B cell (primary cell): Measurements from ENCODE around the gene ZNF516. TPM values are rescaled to one million over a fixed set of nuclear protein-coding genes. Genes with fewer than 3 reads are reported as not detected.

Source experiments
- ATAC-seq: fragments of 200-7000 bp; cut with Tn5 transposase; one replicate; pipeline ENCODE4 v1.10.0; 2021; ENCODE audit warnings: low read depth, mild to moderate bottlenecking, moderate number of reproducible peaks, moderate library complexity
- CTCF ChIA-PET: fragments of 350-600 bp; sonication (Branson Sonifier 250); formaldehyde crosslinking; loops from one replicate; lab custom pipeline; 2021; ENCODE audit warnings: antibody characterized with exemption, inconsistent platforms; lab: Charles Lee
- POLR2A ChIA-PET: fragments of 350-600 bp; sonication (Branson Sonifier 250); formaldehyde crosslinking; loops from one replicate; lab custom pipeline; 2021; ENCODE audit warnings: antibody characterized with exemption; lab: Charles Lee
- DNase-seq: peaks from one replicate; pipeline ENCODE4 v3.0.0; 2013
- H2AFZ ChIP-seq: 2 replicates; pipeline ENCODE4 v1.6.1; 2012; ENCODE audit warnings: mild to moderate bottlenecking, low read depth, low read length; ENCODE audit not compliant: insufficient read depth, poor library complexity, severe bottlenecking
- H3K27ac ChIP-seq, 2 donors: 1 replicate in 1 of 2; 2 replicates in 1 of 2; pipeline ENCODE4 v1.5.1; 2012 to 2013; ENCODE audit warnings: low read length in 2 of 2, mild to moderate bottlenecking in 2 of 2, moderate library complexity in 1 of 2
- H3K27me3 ChIP-seq, 4 experiments: fragments of 200-600 bp in 1 of 4; sonication (generic) in 1 of 4; replicated peaks in 1 of 4; 1 replicate in 2 of 4; 2 replicates in 2 of 4; pipeline versions ENCODE4 v1.6.1 to v1.7.0; 2013 to 2016; ENCODE audit warnings: low read length in 3 of 4, mild to moderate bottlenecking in 2 of 4, mixed read lengths in 1 of 4, moderate library complexity in 1 of 4; ENCODE audit not compliant: insufficient read depth in 4 of 4, control insufficient read depth in 3 of 4; ENCODE audit errors: control extremely low read depth in 1 of 4
- H3K36me3 ChIP-seq, 2 experiments: replicated peaks in 1 of 2; 1 replicate in 1 of 2; 2 replicates in 1 of 2; pipeline versions ENCODE4 v1.6.1 to v1.7.1; 2013; ENCODE audit warnings: low read length in 1 of 2; ENCODE audit not compliant: insufficient read depth in 2 of 2, control insufficient read depth in 1 of 2; ENCODE audit errors: control extremely low read depth in 1 of 2, extremely low read depth in 1 of 2
- H3K4me1 ChIP-seq, 2 donors: fragments of 200-600 bp in 1 of 2; sonication (generic) in 1 of 2; 1 replicate in 1 of 2; 2 replicates in 1 of 2; pipeline versions ENCODE4 v1.5.1 to v1.6.1; 2013 to 2017; ENCODE audit warnings: low read length in 2 of 2; ENCODE audit not compliant: control insufficient read depth in 2 of 2, insufficient read depth in 2 of 2
- H3K4me2 ChIP-seq: replicated peaks from 2 replicates; pipeline ENCODE3; 2012; ENCODE audit warnings: mild to moderate bottlenecking, low read depth, low read length; ENCODE audit not compliant: poor library complexity, severe bottlenecking
- H3K4me3 ChIP-seq, 5 experiments: fragments of 200-600 bp in 1 of 5; sonication (generic) in 1 of 5; 1 replicate in 3 of 5; 2 replicates in 2 of 5; pipeline versions ENCODE4 v1.5.1 to v1.7.0; 2011 to 2016; ENCODE audit warnings: low read length in 4 of 5, mild to moderate bottlenecking in 4 of 5, low read depth in 2 of 5, control low read depth in 1 of 5, moderate library complexity in 1 of 5; ENCODE audit not compliant: insufficient read depth in 1 of 5; ENCODE audit errors: control extremely low read depth in 1 of 5, extremely low read depth in 1 of 5
- H3K79me2 ChIP-seq: fragments of 200-600 bp; sonication (generic); one replicate; pipeline ENCODE4 v1.6.0; 2016; ENCODE audit warnings: low read length; ENCODE audit not compliant: control insufficient read depth, insufficient read depth
- H3K9ac ChIP-seq: fragments of 200-600 bp; sonication (generic); 2 replicates; pipeline ENCODE4 v1.6.1; 2017; ENCODE audit warnings: mild to moderate bottlenecking, low read length, moderate library complexity
- H3K9me3 ChIP-seq, 3 donors: one replicate each; pipeline versions ENCODE4 v1.6.1 to v1.7.1; 2013; ENCODE audit warnings: low read length in 2 of 3; ENCODE audit not compliant: control insufficient read depth in 2 of 3, insufficient read depth in 1 of 3; ENCODE audit errors: control extremely low read depth in 1 of 3
- H4K20me1 ChIP-seq: 2 replicates; pipeline ENCODE4 v1.6.0; 2012; ENCODE audit warnings: mild to moderate bottlenecking, low read length; ENCODE audit not compliant: insufficient read depth, control insufficient read depth, poor library complexity, severe bottlenecking
- H3K27ac Mint-ChIP-seq: one replicate; pipeline ENCODE4 v1.8.0; 2021; ENCODE audit warnings: mixed read lengths
- H3K27me3 Mint-ChIP-seq: one replicate; pipeline ENCODE4 v1.8.0; 2021; ENCODE audit warnings: mixed read lengths
- H3K4me1 Mint-ChIP-seq: one replicate; pipeline ENCODE4 v1.8.0; 2021; ENCODE audit warnings: mixed read lengths
- H3K4me3 Mint-ChIP-seq: one replicate; pipeline ENCODE4 v1.8.0; 2021; ENCODE audit warnings: mixed read lengths
- H3K9me3 Mint-ChIP-seq: one replicate; pipeline ENCODE4 v1.8.0; 2022; ENCODE audit warnings: mixed read lengths; ENCODE audit not compliant: insufficient read depth
- CTCF ChIP-seq: fragments of 200-600 bp; IDR thresholded peaks from one replicate; pipeline ENCODE4 v1.8.0; 2022; ENCODE audit warnings: antibody characterized with exemption, mild to moderate bottlenecking
- EZH2 ChIP-seq: IDR thresholded peaks from 2 replicates; pipeline ENCODE4 v1.6.1; 2012; ENCODE audit warnings: borderline replicate concordance, low read depth, mild to moderate bottlenecking, moderate library complexity, low read length; ENCODE audit not compliant: insufficient read depth, poor library complexity, severe bottlenecking
- WGBS: methylation state at CpG from one replicate; pipeline ENCODE4 v1.1.5; 2013; ENCODE audit warnings: missing lambda C conversion rate; ENCODE audit not compliant: insufficient coverage; 5-methylcytosine and 5-hydroxymethylcytosine counted together
- intact Hi-C: fragments of 100-400 bp; cut with micrococcal nuclease; formaldehyde crosslinking; loops from one replicate; pipeline ENCODE4 v1.10.0; 2022
- polyA plus RNA-seq: library from polyadenylated mRNA; depleted of rRNA; stranded (reverse); fragments of >200 nt; gene quantifications from 2 replicates; pipeline ENCODE4 v1.2.3, GENCODE V29; 2012
- total RNA-seq, 2 donors: library from RNA; stranded (reverse); fragments of 120-200 nt in 1 of 2; gene quantifications; 1 replicate in 1 of 2; 2 replicates in 1 of 2; pipeline versions ENCODE4 v1.2.3 to v1.2.4, GENCODE V29; 2013 to 2022

Gene ZNF516
- total and polyA plus RNA-seq, 2 donors (not counting 1 experiment from before 2014, with no cell fraction given), result 6.7 to 27.1 TPM

GRCh38 chr18:76412818-76413565 lies 82.0 kb downstream of the ZNF516 start:
- H3K27me3 Mint-ChIP-seq, result no peaks in the 10 kb centered on the region
- DNase-seq (no peak), ATAC-seq (no peak)
- H3K4me1 Mint-ChIP-seq, result peaks cover 6% of the 10 kb centered on the region
- Histone ChIP-seq H3K79me2 (peaks cover 34% of the 10 kb centered on the region), H3K36me3 (no peaks in the 10 kb centered on the region), H3K9me3 (peaks cover 0 to 5% (median 0%) of the 10 kb centered on the region in 3 donors), H3K9ac (no peak overlapping the region), H3K4me3 (no peak overlapping the region), H3K27me3 (no peaks in the 10 kb centered on the region), H3K27ac (no peak overlapping the region), H4K20me1 (peaks cover 13% of the 10 kb centered on the region), H3K4me2 (no peak overlapping the region), H2AFZ (no peak overlapping the region), H3K4me1 (no peaks in the 10 kb centered on the region)
- intact Hi-C loops, result no loop called here
- H3K4me3 Mint-ChIP-seq, result no peak overlapping the region
- ChIA-PET CTCF (interaction anchor here (1.0 kb wide), 1 partner anchor 14 kb away, joined by 4 read pairs; no protein-coding TSS in a partner anchor), POLR2A (no interaction called here)
- WGBS, result 96% methylated on average over 7 of the region's 19 CpGs
- H3K9me3 Mint-ChIP-seq, result no peaks in the 10 kb centered on the region
- H3K27ac Mint-ChIP-seq, result no peak overlapping the region
- TF ChIP-seq CTCF, result no peak

- WGBS, result 91% methylated on average over 17 of the region's 21 CpGs
- intact Hi-C loops, result no loop called here
Observed at GRCh38 chr18:76412010-76412817, 82.8 kb downstream of the ZNF516 start.

More at GRCh38 chr18:76412010-76412817, 82.8 kb downstream of the ZNF516 start:
- Histone ChIP-seq H3K79me2 (peaks cover 32% of the 10 kb centered on the region), H3K27ac (no peak overlapping the region), H4K20me1 (peaks cover 21% of the 10 kb centered on the region), H3K36me3 (no peaks in the 10 kb centered on the region), H3K4me1 (no peaks in the 10 kb centered on the region), H3K27me3 (no peaks in the 10 kb centered on the region), H3K4me2 (no peak overlapping the region), H3K4me3 (no peak overlapping the region), H2AFZ (no peak overlapping the region), H3K9ac (no peak overlapping the region), H3K9me3 (peaks cover 0 to 5% (median 0%) of the 10 kb centered on the region in 3 donors)
- TF ChIP-seq CTCF (no peak), EZH2 (no peak)
- DNase-seq (no peak), ATAC-seq (no peak)
- POLR2A ChIA-PET, result no interaction called here
- CTCF ChIA-PET, result interaction anchor here (1.0 kb wide), 1 partner anchor 13 kb away, joined by 4 read pairs; no protein-coding TSS in a partner anchor
- H3K27me3 Mint-ChIP-seq, result no peaks in the 10 kb centered on the region
- peaks cover 6% of the 10 kb centered on the region for H3K4me1 Mint-ChIP-seq
- H3K4me3 Mint-ChIP-seq, result no peak overlapping the region
- H3K9me3 Mint-ChIP-seq, result no peaks in the 10 kb centered on the region
- H3K27ac Mint-ChIP-seq, result no peak overlapping the region
